CD4-positive, alpha-beta T cell treated with Interleukin-12 subunit alpha and Interleukin-12 subunit beta, for 1 hour (primary cell): ENCODE results near the gene MCM5.
"Not testable (repeated sequence)": the region's sequence is repeated elsewhere in the genome, so short reads cannot be mapped to it uniquely, and the experiment has no call there.

Source experiments
- DNase-seq: peaks from one replicate; pipeline ENCODE4 v3.0.0-alpha.2; 2020

MCM5 gene

DNA sequence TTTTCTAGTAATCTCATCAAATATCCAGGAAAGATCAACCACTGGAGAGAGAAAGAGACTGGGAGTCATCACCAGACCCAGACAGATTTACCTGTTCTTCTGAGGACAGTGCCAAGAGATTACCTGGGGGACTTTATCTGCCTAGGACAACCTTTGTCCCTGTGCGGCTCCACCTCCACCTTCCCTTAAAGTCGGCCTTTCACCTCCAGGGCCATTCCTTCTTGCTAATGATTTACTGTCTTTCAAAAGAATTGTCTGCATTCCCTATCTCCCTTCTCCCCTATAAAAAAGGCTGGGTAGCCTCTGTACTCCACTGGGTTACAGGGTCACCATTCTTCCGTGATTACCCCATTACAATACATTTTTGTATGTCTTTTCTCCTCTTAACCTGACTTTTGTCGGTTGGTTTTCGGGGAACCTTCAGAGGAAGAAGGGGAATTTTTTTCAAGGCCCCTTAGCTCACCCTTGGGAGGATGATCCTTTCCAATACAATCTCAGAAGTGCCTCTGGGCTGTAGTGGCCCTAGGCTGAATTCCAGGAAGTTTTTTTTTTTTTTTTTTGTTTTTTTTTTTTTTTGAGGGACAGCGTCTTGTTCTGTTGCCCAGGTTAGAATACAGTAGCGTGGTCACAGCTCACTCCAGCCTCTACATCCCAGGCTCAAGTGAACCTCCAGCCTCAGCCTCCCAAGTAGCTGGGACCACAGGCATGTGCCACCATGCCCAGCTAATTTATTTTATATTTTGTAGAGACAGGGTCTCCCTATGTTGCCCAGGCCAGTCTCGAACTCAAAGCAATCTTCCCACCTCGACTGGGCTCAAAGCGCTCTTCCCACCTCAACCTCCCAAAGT is 20.6 kb upstream of the MCM5 start:
- no peak for DNase-seq

- no peak for DNase-seq
Observed at GRCh38 chr22:35380013-35380412, 19.9 kb upstream of the MCM5 start.

DNA sequence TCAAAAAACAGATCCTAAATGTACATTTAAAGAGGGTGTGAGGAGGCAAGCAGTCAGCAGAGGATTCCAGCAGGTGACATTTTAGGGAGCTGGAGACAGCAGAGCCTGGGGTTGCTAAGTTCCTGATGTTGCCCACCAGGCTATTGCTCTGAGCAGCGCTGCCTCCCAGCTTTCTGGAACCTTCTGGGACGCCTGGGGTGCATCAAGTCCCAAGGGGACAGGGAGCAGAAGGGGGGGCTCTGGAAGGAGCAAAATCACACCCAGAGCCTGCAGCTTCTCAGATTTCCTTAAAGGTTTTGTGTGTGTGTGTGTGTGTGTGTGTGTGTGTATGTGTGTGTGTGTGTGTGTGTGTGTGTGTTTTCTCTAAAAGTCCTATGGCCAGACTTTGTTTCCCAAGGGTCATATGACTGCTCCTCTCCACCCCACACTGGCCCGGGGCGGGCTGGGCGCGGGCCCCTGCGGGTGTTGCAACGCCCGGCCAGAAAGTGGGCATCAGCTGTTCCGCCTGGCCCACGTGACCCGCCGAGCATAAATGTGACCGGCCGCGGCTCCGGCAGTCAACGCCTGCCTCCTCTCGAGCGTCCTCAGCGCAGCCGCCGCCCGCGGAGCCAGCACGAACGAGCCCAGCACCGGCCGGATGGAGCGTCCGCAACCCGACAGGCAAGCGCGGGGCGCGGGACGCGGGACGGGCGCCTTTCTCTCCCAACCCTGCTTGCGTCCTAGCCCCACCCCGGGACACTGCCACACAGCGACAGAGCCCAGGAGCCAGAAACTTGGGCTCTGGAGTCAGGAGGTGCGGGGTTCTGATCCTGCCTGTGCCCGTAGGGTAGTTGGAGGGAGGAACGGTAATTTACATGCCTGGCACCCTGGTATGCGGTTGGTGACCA is 19.2 kb upstream of the MCM5 start, which contains the start of gene HMOX1:
Gene HMOX1 (plus strand): TSS at position 560 of the 887 bp plus-strand sequence. CDS start 78 bp downstream, at position 638.
- peak; percentile 57 for DNase-seq

GRCh38 chr22:35381424-35382009 is 18.4 kb upstream of the MCM5 start:
- DNase-seq: no peak

GRCh38 chr22:35383679-35384071 is 16.3 kb upstream of the MCM5 start:
- DNase-seq: no peak

GRCh38 chr22:35384527-35384926 is 15.4 kb upstream of the MCM5 start:
- no peak for DNase-seq

- no peak for DNase-seq
Observed at GRCh38 chr22:35384975-35385588, 14.9 kb upstream of the MCM5 start.

DNA sequence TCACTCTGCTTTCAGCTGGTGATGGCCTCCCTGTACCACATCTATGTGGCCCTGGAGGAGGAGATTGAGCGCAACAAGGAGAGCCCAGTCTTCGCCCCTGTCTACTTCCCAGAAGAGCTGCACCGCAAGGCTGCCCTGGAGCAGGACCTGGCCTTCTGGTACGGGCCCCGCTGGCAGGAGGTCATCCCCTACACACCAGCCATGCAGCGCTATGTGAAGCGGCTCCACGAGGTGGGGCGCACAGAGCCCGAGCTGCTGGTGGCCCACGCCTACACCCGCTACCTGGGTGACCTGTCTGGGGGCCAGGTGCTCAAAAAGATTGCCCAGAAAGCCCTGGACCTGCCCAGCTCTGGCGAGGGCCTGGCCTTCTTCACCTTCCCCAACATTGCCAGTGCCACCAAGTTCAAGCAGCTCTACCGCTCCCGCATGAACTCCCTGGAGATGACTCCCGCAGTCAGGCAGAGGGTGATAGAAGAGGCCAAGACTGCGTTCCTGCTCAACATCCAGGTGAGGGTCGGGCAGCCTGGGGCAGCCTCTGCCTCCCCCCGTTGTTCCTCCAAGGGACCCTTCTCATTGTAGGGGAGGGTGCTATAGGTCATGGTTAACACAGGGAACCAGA is 13.2 kb upstream of the MCM5 start:
- DNase-seq: no peak

DNA sequence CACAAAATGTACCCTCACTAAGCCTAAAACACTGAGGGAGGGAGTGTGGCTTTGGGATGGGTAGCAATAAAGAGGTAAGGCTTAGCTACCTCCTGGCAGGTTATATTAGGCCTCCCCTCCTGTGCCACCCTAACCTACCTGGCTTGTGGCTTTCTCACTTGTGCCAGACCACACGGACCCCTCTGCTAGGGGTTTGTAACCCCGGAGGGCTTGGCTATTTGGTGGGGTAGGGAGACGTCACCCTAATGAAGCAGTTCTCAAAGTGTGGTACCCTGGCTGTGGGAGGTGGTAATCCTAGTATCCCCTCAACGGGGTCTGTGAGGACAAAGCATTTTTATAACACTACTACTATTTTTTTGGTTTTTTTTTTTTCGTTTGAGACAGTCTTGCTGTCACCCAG is 9.0 kb upstream of the MCM5 start:
- DNase-seq: no peak

DNA sequence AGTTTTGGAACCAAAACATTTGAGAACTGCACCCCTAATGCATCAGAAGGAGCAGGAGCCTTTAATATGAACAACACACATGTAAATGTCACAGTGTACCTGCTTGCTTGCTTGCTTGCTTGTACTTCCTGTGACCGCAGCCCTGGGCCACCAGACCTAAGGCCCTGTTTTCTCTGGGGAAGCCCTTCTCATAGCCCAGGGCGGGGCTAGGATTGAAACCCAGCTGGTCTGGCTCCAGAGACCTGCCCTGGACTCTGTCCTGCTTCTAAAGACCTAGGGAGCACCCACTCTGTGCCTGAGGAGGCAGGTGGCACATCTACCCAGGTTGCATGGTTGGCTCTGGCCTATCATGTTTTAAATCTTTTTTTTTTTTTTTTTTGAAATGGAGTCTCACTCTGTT is 7.6 kb upstream of the MCM5 start:
- no peak for DNase-seq

DNA sequence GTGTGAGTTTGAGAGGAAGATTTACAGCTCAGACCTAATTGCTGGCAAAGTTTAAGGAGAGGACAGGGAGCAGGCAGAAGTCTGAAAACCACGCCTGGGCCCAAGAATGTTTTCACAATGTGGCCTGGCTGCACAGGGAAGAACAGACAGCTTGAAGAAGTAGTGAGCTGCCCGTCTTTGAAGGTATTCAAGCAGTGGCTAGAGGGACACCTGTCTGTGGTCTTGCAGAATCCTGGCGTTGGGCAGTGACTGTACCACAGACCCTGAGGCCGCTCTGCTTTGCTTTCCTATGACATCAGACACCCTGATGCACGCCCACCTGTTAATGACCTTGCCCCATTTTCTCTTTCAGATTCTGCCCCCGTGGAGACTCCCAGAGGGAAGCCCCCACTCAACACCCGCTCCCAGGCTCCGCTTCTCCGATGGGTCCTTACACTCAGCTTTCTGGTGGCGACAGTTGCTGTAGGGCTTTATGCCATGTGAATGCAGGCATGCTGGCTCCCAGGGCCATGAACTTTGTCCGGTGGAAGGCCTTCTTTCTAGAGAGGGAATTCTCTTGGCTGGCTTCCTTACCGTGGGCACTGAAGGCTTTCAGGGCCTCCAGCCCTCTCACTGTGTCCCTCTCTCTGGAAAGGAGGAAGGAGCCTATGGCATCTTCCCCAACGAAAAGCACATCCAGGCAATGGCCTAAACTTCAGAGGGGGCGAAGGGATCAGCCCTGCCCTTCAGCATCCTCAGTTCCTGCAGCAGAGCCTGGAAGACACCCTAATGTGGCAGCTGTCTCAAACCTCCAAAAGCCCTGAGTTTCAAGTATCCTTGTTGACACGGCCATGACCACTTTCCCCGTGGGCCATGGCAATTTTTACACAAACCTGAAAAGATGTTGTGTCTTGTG is 6.6 kb upstream of the MCM5 start:
- no peak for DNase-seq

- no peak for DNase-seq
Observed at GRCh38 chr22:35394011-35394312, 6.0 kb upstream of the MCM5 start.

- DNase-seq: no peak
Observed at GRCh38 chr22:35394810-35395563, 5.0 kb upstream of the MCM5 start.

DNA sequence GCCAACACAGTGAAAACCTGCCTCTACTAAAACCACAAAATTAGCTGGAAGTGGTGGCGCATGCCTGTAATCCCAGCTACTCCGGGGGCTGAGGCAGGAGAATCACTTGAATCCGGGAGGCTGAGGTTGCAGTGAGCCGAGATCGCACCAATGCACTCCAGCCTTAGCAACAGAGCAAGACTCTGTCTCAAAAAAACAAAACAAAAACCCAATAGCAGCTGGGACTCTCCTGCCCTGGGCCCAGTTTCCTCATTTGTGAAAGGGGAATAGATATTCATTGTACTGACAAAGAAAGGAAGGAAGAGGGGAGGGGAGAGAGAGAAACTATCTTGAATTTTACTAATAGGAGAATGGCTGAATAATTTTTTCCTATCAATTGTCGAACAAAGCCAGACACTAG is 3.3 kb upstream of the MCM5 start:
- DNase-seq: not testable (repeated sequence)

GRCh38 chr22:35397095-35397904 is 2.6 kb upstream of the MCM5 start:
- DNase-seq: no peak

DNA sequence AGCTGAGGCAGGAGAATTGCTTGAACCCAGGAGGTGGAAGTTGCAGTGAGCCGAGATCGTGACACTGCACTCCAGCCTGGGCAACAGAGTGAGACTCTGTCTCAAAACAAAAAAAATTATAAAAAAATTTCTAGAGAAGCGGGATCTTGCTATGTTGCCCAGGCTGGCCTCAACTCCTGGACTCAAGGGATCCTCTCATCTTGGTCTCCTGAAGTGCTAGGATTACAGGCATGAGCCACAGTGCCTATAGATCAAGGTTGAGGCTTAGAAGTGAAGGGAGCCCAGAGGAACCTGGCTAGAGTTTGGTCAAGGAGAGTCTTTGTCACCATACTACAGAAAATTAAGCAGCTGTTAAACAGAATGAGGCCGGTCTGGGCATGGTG is 1.4 kb upstream of the MCM5 start:
- no peak for DNase-seq

- DNase-seq: no peak
Observed at GRCh38 chr22:35399114-35399677, 744 bp upstream of the MCM5 start.

- DNase-seq: no peak
Observed at GRCh38 chr22:35400501-35400790, 506 bp downstream of the MCM5 start.

GRCh38 chr22:35401863-35402262 is 1.9 kb downstream of the MCM5 start:
- DNase-seq: no peak

DNA sequence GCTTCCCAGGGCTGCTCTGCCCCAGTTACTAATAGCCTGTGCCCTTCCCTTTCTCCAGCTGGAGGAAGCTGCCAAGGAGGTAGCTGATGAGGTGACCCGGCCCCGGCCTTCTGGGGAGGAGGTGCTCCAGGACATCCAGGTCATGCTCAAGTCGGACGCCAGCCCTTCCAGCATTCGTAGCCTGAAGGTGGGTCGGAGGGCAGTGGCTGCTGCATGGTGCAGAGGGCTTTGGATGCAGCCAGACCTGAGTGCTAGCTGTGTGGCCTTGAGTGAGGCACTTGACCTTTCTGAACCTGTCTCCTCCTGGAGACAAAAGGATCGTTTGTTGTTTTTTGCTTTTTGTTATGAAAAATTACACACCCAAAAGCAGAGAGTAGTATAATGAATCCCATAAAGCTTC is 3.4 kb downstream of the MCM5 start:
- no peak for DNase-seq
